ENCODE data around the gene PHF1. TPM values are rescaled to one million over a fixed set of nuclear protein-coding genes. Genes with fewer than 3 reads are reported as not detected.

Gene PHF1
- total and polyA plus RNA-seq, 2 of the 13 experiments (the other 11 are each of a cell fraction or from before 2014, with no cell fraction given) = 25.4 to 61.9 TPM

GRCh38 chr6:33417903-33418689 lies 7.3 kb downstream of the PHF1 start, which contains the start of gene CUTA (continued):
- TF ChIP-seq TARDBP (CRISPR knock-in tag; IDR thresholded peaks at IDR 0.05) (peak; percentile 12), ZNF430 (CRISPR knock-in tag; IDR thresholded peaks at IDR 0.05) (peak; percentile 91), ZNF577 (CRISPR knock-in tag; IDR thresholded peaks at IDR 0.05; ENCODE audit: borderline replicate concordance, low read depth) (0 out of 2 replicates have a peak, but pooled peaks have one; percentile 88), ZBTB8A (CRISPR knock-in tag; IDR thresholded peaks at IDR 0.05; ENCODE audit: borderline replicate concordance, low read depth) (peak; percentile 94), TRIM24 (CRISPR knock-in tag; IDR thresholded peaks at IDR 0.05) (no peak), SKIL (CRISPR knock-in tag; IDR thresholded peaks at IDR 0.05; ENCODE audit: borderline replicate concordance) (peak; percentile 77), KLF12 (CRISPR knock-in tag; IDR thresholded peaks at IDR 0.05; ENCODE audit: borderline replicate concordance) (peak; percentile 85; the same call in 1 of the 2 replicates), BRF2 (CRISPR knock-in tag; IDR thresholded peaks at IDR 0.05) (no peak; the same call in 1 of the 2 replicates), ELF4 (CRISPR knock-in tag; IDR thresholded peaks at IDR 0.05; ENCODE audit: borderline replicate concordance) (peak; percentile 96), ZNF564 (CRISPR knock-in tag; IDR thresholded peaks at IDR 0.05) (0 out of 2 replicates have a peak, but pooled peaks have one; percentile 58), ZNF10 (CRISPR knock-in tag; IDR thresholded peaks at IDR 0.05; ENCODE audit: borderline replicate concordance, low read depth) (no peak), ZNF280D (CRISPR knock-in tag; IDR thresholded peaks at IDR 0.05) (no peak), ZNF609 (CRISPR knock-in tag; IDR thresholded peaks at IDR 0.05; ENCODE audit: borderline replicate concordance) (0 out of 2 replicates have a peak, but pooled peaks have one; percentile 28), MTA1 (CRISPR knock-in tag; IDR thresholded peaks at IDR 0.05; ENCODE audit: borderline replicate concordance) (peak; percentile 71; the same call in 1 of the 2 replicates)
